Stimulated activated CD4-positive, alpha-beta T cell treated with anti-CD3 and anti-CD28 coated beads, Interleukin-15, amount 100 ng/mL, for 24 hours (primary cell): Measurements from ENCODE around the gene PTPRD.

Experiments
- DNase-seq: peaks from one replicate; pipeline ENCODE4 v3.0.0-alpha.2; 2020

PTPRD gene

GRCh38 chr9:8337834-8338766 lies 2274.7 kb downstream of the PTPRD start:
- DNase-seq, result no peak

- no peak for DNase-seq
These were observed 2279.9 kb downstream of the PTPRD start for GRCh38 chr9:8332871-8333270.

GRCh38 chr9:8332331-8332650 lies 2280.5 kb downstream of the PTPRD start:
- DNase-seq, result no peak

GRCh38 chr9:8331507-8332330 lies 2281.1 kb downstream of the PTPRD start:
- no peak for DNase-seq

GRCh38 chr9:8329561-8330283 lies 2283.1 kb downstream of the PTPRD start:
- DNase-seq, result no peak

- no peak for DNase-seq
These were observed 2297.6 kb downstream of the PTPRD start for GRCh38 chr9:8315211-8315610.

GRCh38 chr9:8309258-8309657 lies 2303.5 kb downstream of the PTPRD start:
- no peak for DNase-seq

GRCh38 chr9:8304720-8305119 lies 2308.1 kb downstream of the PTPRD start:
- no peak for DNase-seq

GRCh38 chr9:8301296-8301695 lies 2311.5 kb downstream of the PTPRD start:
- no peak for DNase-seq

- no peak for DNase-seq
These were observed 2315.8 kb downstream of the PTPRD start for GRCh38 chr9:8297047-8297446.

- no peak for DNase-seq
These were observed 2320.1 kb downstream of the PTPRD start for GRCh38 chr9:8292657-8293056.

GRCh38 chr9:8289681-8290080 lies 2323.1 kb downstream of the PTPRD start:
- DNase-seq, result no peak

- DNase-seq, result no peak
These were observed 2324.8 kb downstream of the PTPRD start for GRCh38 chr9:8287970-8288369.

GRCh38 chr9:8287501-8287900 lies 2325.3 kb downstream of the PTPRD start:
- DNase-seq, result no peak

GRCh38 chr9:8284884-8285283 lies 2327.9 kb downstream of the PTPRD start:
- DNase-seq, result no peak

GRCh38 chr9:8282535-8282934 lies 2330.3 kb downstream of the PTPRD start:
- no peak for DNase-seq

- no peak for DNase-seq
These were observed 2332.0 kb downstream of the PTPRD start for GRCh38 chr9:8280811-8281210.

GRCh38 chr9:8278048-8278447 lies 2334.8 kb downstream of the PTPRD start:
- no peak for DNase-seq

GRCh38 chr9:8270235-8270634 lies 2342.6 kb downstream of the PTPRD start:
- no peak for DNase-seq

- no peak for DNase-seq
These were observed 2343.9 kb downstream of the PTPRD start for GRCh38 chr9:8268881-8269280.

- no peak for DNase-seq
These were observed 2344.5 kb downstream of the PTPRD start for GRCh38 chr9:8268216-8268878.

- DNase-seq, result no peak
These were observed 2345.2 kb downstream of the PTPRD start for GRCh38 chr9:8267636-8268035.

- no peak for DNase-seq
These were observed 2345.9 kb downstream of the PTPRD start for GRCh38 chr9:8266861-8267260.
